ACC112 (cell line): ENCODE results near the gene SDK1.
"Not testable (repeated sequence)": the region's sequence is repeated elsewhere in the genome, so short reads cannot be mapped to it uniquely, and the experiment has no call there.

ENCODE experiments used
- H2AFZ ChIP-seq: fragments of 200-600 bp; sonication (generic); one replicate; pipeline ENCODE4 v1.6.0; 2017; ENCODE audit warnings: antibody characterized with exemption, low read length; ENCODE audit not compliant: unreplicated experiment
- H3K27ac ChIP-seq: fragments of 200-600 bp; sonication (generic); 2 replicates; pipeline ENCODE4 v1.5.1; 2014; ENCODE audit warnings: low read depth, mild to moderate bottlenecking, antibody characterized with exemption, low read length, moderate library complexity
- H3K27me3 ChIP-seq: fragments of 200-600 bp; sonication (generic); 2 replicates; pipeline ENCODE4 v1.6.1; 2014; ENCODE audit warnings: mild to moderate bottlenecking, antibody characterized with exemption, low read length, moderate library complexity, mixed read lengths; ENCODE audit not compliant: insufficient read depth
- H3K36me3 ChIP-seq: fragments of 200-600 bp; sonication (generic); 2 replicates; pipeline ENCODE4 v1.6.1; 2016; ENCODE audit warnings: mild to moderate bottlenecking, antibody characterized with exemption, low read length, moderate library complexity, mixed read lengths; ENCODE audit not compliant: insufficient read depth
- H3K4me1 ChIP-seq: fragments of 200-600 bp; sonication (generic); one replicate; pipeline ENCODE4 v1.6.1; 2016; ENCODE audit warnings: low read length, mixed read lengths; ENCODE audit not compliant: insufficient read depth, unreplicated experiment, control insufficient read depth
- H3K4me3 ChIP-seq: fragments of 200-600 bp; sonication (generic); 2 replicates; pipeline ENCODE4 v1.5.1; 2014; ENCODE audit warnings: mild to moderate bottlenecking, low read depth, low read length
- H3K79me2 ChIP-seq: fragments of 200-600 bp; sonication (generic); one replicate; pipeline ENCODE4 v1.6.0; 2016; ENCODE audit warnings: low read length; ENCODE audit not compliant: control insufficient read depth, unreplicated experiment, insufficient read depth

The SDK1 gene

DNA sequence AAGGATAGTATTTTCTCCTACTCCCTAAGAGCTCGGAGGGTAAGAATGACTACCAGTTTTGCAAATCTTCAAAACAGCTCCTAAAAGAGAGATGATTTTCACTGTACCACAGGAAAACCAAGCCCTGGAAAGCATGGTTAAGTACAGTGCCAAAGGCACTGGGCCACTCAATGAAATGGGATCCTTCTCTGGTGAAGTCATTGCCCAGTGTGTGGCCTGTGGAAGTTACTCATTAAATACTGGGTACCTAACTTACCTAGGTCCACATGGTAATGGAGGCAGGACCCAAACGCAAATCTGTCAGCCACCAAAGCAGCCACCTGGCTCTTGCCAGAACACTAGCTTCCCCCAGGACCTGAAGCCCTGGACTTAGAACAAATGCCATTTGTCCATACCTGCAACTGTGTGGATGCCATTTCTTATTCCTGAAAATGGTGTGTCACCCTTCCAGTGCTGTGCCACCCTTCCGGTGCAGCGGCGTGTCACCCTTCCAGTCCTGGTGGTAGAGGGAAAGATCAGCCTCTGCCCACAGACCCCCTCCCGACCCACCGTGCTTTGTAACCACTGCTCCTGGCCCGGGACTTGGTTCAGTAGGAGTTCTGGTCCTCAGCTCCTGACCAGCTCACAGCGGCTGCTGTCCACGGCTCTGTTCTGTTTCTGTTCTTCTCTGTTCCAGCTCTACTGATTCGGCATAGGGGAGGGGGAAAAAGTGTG is 659.2 kb downstream of the SDK1 start:
- no peaks in the 10 kb centered on the region for H3K27me3 ChIP-seq

GRCh38 chr7:3960942-3961341 is 659.9 kb downstream of the SDK1 start:
- H3K79me2 ChIP-seq = no peaks in the 10 kb centered on the region
- no peak overlapping the region for H3K27ac ChIP-seq
- no peak overlapping the region for H2AFZ ChIP-seq
- H3K36me3 ChIP-seq = no peaks in the 10 kb centered on the region
- peaks cover under 1% of the 10 kb centered on the region for H3K4me1 ChIP-seq
- no peak overlapping the region for H3K4me3 ChIP-seq
- H3K27me3 ChIP-seq = no peaks in the 10 kb centered on the region

More for the DNA sequence above, 659.2 kb downstream of the SDK1 start:
- Histone ChIP-seq H3K4me3 (no peak overlapping the region), H3K4me1 (peaks cover 3% of the 10 kb centered on the region), H3K36me3 (no peaks in the 10 kb centered on the region), H3K27ac (no peak overlapping the region), H2AFZ (no peak overlapping the region), H3K79me2 (no peaks in the 10 kb centered on the region)

DNA sequence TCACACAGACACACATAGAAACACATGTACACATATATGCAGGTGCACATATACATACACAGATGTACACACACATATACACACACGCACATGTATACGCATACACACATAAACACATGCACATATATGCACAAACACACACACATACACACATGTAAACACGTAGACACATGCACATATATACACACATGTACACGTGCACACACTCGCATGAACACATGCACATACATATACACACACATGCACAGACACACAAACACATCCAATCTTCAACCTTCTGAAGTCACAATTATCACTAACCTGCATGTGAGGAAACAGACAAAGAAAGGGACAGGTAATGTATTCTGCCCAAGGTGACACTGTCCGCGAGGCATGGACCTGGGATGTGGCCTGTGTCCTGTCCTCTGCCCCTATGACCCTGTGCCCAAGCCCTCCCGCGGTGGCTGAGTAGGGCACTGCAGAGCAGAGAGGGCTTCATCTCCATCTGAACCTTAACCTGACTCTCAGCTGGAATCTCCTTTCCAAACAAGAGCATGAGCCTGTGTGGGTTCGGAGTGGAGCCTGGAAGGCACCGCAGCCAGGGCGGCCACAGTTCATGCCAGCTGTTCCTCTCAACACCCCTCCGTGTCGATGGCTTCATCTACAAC is 660.9 kb downstream of the SDK1 start:
- no peak overlapping the region for H2AFZ ChIP-seq
- H3K27ac ChIP-seq = no peak overlapping the region
- H3K79me2 ChIP-seq = no peaks in the 10 kb centered on the region

DNA sequence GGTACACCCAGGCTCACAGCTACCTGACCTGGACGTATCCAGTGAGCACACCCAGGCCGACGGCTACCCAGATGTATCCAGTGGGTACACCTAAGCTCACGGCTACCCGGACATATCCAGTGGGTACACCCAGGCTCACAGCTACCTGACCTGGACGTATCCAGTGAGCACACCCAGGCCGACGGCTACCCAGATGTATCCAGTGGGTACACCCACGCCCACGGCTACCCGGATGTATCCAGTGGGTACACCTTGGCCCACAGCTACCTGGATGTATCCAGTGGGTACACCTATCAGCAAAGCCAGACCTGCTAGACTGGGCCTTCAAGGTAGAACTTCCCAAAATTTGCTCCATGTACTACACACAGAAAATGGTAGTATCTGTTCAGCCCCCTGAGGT is 662.7 kb downstream of the SDK1 start:
- H3K36me3 ChIP-seq, H3K4me1 ChIP-seq, H3K27me3 ChIP-seq, H3K27ac ChIP-seq, H3K4me3 ChIP-seq, H3K79me2 ChIP-seq, H2AFZ ChIP-seq: not testable (repeated sequence)

More for the DNA sequence above, 660.9 kb downstream of the SDK1 start:
- Histone ChIP-seq H3K4me3 (no peak overlapping the region), H3K4me1 (no peaks in the 10 kb centered on the region), H3K36me3 (no peaks in the 10 kb centered on the region), H3K27me3 (no peaks in the 10 kb centered on the region)

DNA sequence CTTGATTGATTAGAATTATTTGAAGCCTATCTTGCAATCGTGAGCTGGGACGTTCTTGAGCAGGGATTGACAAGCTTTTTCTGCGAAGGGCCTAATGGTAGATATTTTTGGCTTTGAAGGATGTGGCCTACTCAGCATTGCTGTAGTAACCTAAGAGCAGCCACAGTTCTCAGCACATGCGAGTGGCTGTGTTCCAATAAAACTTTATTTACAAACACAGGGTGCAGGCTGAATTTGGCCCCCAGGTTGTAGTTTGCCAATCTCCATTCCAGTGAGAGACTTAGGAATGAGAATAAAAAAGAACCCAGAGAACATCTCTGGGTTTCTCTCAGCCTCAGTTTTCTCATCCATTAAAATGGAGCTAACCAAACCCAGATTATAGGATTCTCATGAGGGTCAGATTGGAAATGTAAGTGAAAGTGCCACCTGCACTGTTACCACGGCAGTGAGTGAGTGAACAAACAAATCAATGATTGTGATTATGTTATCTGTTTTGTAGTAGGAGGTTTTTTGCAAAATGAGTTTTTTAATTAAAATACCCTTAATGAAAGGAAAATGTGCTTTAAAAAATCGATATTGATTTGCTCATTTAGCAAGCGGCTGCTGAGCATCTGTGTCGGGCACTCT is 664.0 kb downstream of the SDK1 start:
- no peak overlapping the region for H2AFZ ChIP-seq
- no peaks in the 10 kb centered on the region for H3K79me2 ChIP-seq
- no peak overlapping the region for H3K27ac ChIP-seq
- no peaks in the 10 kb centered on the region for H3K36me3 ChIP-seq
- H3K4me3 ChIP-seq = no peak overlapping the region
- no peaks in the 10 kb centered on the region for H3K4me1 ChIP-seq
- no peaks in the 10 kb centered on the region for H3K27me3 ChIP-seq

DNA sequence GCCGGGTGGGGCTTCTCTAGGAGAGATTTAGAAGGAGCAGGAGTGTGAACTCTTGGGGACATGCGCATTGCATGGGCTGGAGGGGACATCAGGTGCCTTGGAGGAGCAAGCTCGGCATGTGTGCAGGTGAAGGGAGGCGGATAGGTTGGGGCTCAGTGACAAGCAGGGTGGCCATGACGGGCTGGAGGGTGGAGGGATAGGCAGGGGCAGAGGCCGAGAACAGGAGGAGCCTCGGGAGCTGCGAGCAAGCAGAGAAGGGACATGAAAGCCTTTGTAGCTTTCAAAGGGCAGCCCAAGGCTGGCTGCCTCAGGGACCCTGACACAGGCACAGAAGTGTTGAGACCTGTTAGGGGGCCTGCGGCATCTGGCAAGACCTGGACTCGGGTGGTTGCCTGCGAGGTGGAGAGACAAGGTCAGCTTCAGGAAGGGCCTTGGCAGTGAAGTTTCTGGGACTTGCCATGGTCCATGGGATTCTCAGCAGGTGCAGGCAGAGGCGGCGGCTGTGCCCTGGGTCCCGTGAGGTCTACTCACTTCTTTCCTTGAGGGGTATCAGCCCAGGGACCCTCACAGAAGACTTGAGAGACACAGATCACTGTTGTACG is 664.8 kb downstream of the SDK1 start:
- Histone ChIP-seq H3K27me3 (no peaks in the 10 kb centered on the region), H3K27ac (no peak overlapping the region), H2AFZ (no peak overlapping the region), H3K36me3 (no peaks in the 10 kb centered on the region), H3K79me2 (no peaks in the 10 kb centered on the region), H3K4me1 (no peaks in the 10 kb centered on the region), H3K4me3 (no peak overlapping the region)

GRCh38 chr7:3968234-3968633 is 667.2 kb downstream of the SDK1 start:
- Histone ChIP-seq H3K27me3 (no peaks in the 10 kb centered on the region), H2AFZ (no peak overlapping the region), H3K4me1 (no peaks in the 10 kb centered on the region), H3K4me3 (no peak overlapping the region), H3K27ac (no peak overlapping the region), H3K79me2 (no peaks in the 10 kb centered on the region), H3K36me3 (no peaks in the 10 kb centered on the region)

DNA sequence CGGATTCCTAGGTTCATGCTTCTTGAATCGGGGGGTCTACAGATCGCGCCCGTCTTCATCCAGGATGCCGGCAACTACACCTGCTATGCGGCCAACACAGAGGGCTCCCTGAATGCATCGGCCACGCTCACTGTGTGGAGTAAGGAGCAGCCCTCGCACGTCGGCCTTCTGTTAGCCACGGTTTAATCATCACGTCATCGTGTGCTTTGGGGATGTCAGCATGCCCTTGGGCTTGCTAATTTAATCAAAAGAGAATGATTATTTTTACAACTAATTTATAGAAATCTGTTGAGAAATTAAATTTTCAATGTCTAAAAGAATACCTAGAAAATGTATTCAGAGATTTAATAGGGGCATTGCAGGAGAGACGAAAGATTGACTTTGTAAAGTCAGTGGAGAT is 668.2 kb downstream of the SDK1 start:
- no peak overlapping the region for H3K4me3 ChIP-seq
- H3K27ac ChIP-seq = no peak overlapping the region
- no peaks in the 10 kb centered on the region for H3K36me3 ChIP-seq
- no peaks in the 10 kb centered on the region for H3K79me2 ChIP-seq
- H3K4me1 ChIP-seq = no peaks in the 10 kb centered on the region
- H2AFZ ChIP-seq = no peak overlapping the region
- H3K27me3 ChIP-seq = no peaks in the 10 kb centered on the region

DNA sequence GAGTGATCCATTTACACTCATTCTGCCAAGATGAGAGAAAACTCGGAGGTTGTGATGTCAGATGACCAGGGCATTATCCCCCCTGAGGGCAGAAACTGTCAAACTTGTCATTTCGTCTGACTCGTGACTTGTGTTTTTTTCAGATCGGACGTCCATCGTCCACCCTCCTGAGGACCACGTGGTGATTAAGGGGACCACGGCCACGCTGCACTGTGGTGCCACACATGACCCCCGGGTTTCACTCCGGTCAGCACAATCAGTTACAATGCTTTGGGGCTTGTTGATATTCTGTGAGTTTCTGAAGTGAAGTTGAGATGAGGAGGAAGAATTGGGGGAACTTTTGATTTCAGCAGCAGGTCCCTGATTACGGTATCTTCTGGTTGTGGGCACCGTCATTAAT is 670.3 kb downstream of the SDK1 start:
- Histone ChIP-seq H3K27me3 (no peaks in the 10 kb centered on the region), H3K4me3 (no peak overlapping the region), H3K36me3 (no peaks in the 10 kb centered on the region), H2AFZ (no peak overlapping the region), H3K4me1 (no peaks in the 10 kb centered on the region), H3K27ac (no peak overlapping the region), H3K79me2 (no peaks in the 10 kb centered on the region)

- Histone ChIP-seq H2AFZ (no peak overlapping the region), H3K27me3 (no peaks in the 10 kb centered on the region), H3K36me3 (no peaks in the 10 kb centered on the region), H3K4me1 (no peaks in the 10 kb centered on the region), H3K79me2 (no peaks in the 10 kb centered on the region), H3K27ac (no peak overlapping the region), H3K4me3 (no peak overlapping the region)
Observed at GRCh38 chr7:3973264-3973663, 672.2 kb downstream of the SDK1 start.
